AG10803 (cell line): ENCODE data around the gene EYS.
"Not testable (repeated sequence)": the region's sequence is repeated elsewhere in the genome, so short reads cannot be mapped to it uniquely, and the experiment has no call there.

Experiments used
- DNase-seq: peaks from one replicate; pipeline ENCODE4 v3.0.0; 2010; ENCODE audit warnings: low read depth
- H3K4me3 ChIP-seq: 2 replicates; pipeline ENCODE4 v1.5.1; 2011; ENCODE audit warnings: mild to moderate bottlenecking, low read length, control low read depth
- TF ChIP-seq, protein P1 (sequence below): conservative IDR thresholded peaks from 2 replicates; pipeline ENCODE4 v1.5.1; 2011; ENCODE audit warnings: mild to moderate bottlenecking, low read length, control low read depth, inconsistent platforms

The EYS gene

DNA sequence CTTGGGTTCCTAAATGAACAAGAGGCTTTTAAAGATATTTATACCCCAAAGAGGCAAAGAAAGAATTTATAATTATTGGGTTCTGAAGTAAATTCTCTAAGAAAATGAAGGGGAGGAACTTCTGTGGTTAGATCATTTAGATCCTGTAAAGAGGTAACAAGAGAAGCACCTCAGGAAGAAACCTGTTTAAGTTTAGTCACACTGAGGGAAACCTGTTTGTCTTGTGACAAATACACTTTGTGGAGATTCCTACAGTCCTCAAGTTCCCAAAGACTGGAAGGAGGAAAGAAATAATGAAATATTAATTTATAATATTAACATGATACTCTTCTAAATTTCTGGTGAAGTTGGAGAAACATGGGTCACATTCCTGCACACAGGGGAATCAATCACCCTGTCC lies 647.5 kb downstream of the EYS start:
- DNase-seq: no peak
- TF ChIP-seq, protein P1, sequence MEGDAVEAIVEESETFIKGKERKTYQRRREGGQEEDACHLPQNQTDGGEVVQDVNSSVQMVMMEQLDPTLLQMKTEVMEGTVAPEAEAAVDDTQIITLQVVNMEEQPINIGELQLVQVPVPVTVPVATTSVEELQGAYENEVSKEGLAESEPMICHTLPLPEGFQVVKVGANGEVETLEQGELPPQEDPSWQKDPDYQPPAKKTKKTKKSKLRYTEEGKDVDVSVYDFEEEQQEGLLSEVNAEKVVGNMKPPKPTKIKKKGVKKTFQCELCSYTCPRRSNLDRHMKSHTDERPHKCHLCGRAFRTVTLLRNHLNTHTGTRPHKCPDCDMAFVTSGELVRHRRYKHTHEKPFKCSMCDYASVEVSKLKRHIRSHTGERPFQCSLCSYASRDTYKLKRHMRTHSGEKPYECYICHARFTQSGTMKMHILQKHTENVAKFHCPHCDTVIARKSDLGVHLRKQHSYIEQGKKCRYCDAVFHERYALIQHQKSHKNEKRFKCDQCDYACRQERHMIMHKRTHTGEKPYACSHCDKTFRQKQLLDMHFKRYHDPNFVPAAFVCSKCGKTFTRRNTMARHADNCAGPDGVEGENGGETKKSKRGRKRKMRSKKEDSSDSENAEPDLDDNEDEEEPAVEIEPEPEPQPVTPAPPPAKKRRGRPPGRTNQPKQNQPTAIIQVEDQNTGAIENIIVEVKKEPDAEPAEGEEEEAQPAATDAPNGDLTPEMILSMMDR: no peak

DNA sequence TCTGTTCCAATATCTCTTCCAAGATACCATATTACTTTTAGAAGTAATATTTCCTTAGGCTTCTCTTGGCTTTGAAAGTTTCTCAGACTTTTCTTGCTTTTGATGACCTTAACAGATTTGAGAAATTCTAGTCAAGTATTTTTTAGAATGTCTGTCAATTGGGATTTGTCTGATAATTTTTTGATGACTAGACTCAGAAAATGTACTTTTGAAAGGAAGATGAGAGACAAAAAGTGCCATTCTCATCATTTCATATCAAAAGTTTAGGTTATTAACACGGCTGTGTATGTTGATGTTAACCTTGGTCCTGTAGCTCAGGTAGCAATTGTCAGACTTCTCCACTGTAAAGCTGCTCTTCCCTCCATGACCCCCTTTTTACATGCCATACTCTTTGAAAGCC lies 651.5 kb downstream of the EYS start:
- H3K4me3 ChIP-seq: no peak overlapping the region
- TF ChIP-seq, protein P1: no peak
- DNase-seq: no peak

More for the DNA sequence above, 647.5 kb downstream of the EYS start:
- H3K4me3 ChIP-seq: no peak overlapping the region

DNA sequence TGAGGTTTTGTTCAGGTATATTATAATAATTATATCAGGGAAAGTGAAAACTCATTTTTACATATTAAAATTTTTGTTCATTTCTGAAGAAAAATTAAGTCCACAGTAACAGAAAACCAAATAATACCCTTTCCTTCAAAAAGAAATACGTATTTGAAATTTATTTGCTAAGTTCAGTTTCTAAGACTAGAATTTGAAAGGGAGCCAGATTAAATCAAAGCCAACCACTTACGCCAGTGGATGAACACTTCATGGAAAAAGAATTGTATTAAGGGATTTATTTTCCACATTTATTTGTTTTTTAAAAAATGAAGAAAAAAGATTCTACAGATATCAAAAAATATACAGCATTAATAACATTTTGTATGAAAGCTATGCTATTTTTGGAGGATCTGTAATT lies 654.4 kb downstream of the EYS start:
- no peak for DNase-seq
- no peak overlapping the region for H3K4me3 ChIP-seq
- TF ChIP-seq, protein P1: no peak

DNA sequence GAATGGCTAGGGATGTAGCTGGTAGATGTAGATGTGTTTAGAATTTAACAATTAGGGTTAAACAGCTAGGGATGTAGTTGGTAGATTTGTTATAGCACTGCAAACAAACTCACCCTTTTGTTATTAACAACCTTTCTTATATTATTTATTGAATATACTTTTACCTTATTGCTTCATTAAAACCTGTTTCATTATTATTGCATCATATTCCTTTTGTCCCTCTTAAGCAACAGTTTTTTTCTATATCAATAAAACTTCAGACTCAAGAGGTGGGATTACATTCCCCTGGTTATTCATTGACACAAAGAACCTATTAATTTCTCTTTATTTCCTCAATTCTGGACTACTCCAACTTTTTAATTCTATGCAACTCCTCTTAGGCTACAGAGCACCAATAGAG lies 661.2 kb downstream of the EYS start:
- TF ChIP-seq, protein P1: no peak
- H3K4me3 ChIP-seq: no peak overlapping the region
- DNase-seq: no peak

DNA sequence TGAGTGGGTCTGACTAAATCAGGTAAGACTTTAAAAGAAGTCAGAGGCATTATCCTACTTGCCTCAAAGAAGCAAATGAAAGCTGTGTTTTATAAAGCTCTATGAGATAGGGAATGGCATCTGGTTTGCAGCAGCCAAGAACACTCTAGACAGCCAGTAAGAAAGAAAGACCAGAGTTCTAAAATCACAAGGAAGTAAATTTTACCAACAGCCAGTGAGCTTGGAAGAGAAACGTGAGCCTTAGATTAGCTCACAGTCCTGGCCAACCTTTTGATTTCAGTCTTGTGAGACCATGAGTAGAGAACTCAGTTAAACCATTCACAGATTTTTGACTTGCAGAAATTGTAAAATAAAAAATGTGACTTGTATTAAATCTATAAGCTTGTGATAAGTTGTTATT lies 693.0 kb downstream of the EYS start:
- DNase-seq: no peak
- no peak overlapping the region for H3K4me3 ChIP-seq
- TF ChIP-seq, protein P1: no peak

DNA sequence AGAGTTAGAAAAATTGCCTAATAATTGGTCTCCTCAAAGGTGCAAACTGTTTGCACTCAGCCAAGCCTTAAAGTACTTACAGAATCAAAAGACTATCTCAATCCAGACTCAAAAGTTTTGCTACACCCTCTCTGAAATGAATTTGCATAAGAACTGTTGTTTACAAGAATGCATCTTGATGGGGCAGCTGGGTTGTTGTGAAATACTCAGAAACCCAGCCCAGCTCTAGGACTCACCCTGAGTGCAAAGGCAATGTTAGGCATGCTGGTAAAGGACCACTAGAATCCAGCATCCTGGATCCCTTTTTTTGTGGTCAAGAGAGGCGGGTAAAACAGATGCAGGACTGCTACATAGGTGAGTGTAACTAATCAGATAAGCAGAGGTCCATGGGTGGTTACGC lies 700.2 kb downstream of the EYS start:
- no peak overlapping the region for H3K4me3 ChIP-seq
- TF ChIP-seq, protein P1: no peak
- no peak for DNase-seq

DNA sequence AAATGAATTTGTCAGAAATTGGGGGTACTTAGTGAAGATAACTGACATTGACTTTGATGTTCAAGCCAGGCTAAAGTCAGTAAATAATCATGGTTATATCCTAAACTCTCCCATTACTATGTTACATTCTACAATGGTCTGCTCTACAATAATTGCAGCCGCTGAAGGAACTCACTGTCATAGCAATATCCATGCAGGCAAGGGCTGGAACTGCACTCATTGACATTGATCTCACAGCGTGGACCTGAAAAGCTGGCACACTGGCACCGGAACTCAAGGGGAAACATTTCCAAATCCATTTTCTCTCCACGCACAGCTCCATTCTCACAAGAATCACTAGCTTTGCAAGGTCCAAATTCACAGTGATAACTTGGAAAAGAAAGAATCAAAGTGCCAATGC lies 702.7 kb downstream of the EYS start:
- no peak for DNase-seq
- TF ChIP-seq, protein P1: no peak
- H3K4me3 ChIP-seq: no peak overlapping the region

DNA sequence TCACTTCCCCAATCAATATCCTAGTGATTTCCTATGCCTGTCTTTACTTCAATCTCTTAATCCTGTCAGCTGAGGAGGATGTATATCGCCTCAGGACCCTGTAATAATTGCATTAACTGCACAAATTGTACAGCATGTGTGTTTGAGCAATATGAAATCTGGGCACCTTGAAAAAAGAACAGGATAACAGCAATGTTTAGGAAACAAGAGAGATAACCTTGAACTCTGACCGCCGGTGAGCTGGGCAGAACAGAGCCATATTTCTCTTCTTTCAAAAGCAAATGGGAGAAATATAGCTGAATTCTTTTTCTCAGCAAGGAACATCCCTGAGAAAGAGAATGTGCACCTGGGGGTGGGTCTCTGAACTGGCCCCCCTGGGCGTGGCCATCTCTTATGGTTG lies 704.1 kb downstream of the EYS start:
- not testable (repeated sequence) for DNase-seq, H3K4me3 ChIP-seq
